A549 (cell line): Measurements from ENCODE around the gene CEP152. TPM values are rescaled to one million over a fixed set of nuclear protein-coding genes. Genes with fewer than 3 reads are reported as not detected.

Experiments
- ATAC-seq, 2 experiments: fragments of 200-7000 bp in 1 of 2; fragments of >200 bp in 1 of 2; cut with Nextera tagmentation in 1 of 2; cut with Tn5 transposase in 1 of 2; 3 replicates each; pipeline versions ENCODE4 v1.8.0 to v1.9.1; 2018 to 2020; ENCODE audit warnings: mild to moderate bottlenecking in 1 of 2, moderate library complexity in 1 of 2
- CTCF ChIA-PET: fragments of 300-600 bp; sonication (Branson Sonifier 250); formaldehyde crosslinking; extraction: SDS; loops from one replicate; lab custom pipeline; 2021; ENCODE audit warnings: antibody characterized with exemption, inconsistent platforms; lab: Yijun Ruan, JAX
- POLR2A ChIA-PET: fragments of 350-600 bp; formaldehyde crosslinking; extraction: SDS; loops from one replicate; lab custom pipeline; 2021; ENCODE audit warnings: antibody characterized with exemption, inconsistent platforms; lab: Yijun Ruan, JAX
- DNase-seq, 2 experiments: peaks; one replicate each; pipeline versions ENCODE4 v3.0.0 to v3.0.0-alpha.2; 2011 to 2016; ENCODE audit warnings: low read depth in 1 of 2, low spot score in 1 of 2
- FAIRE-seq: peaks from 2 replicates; lab custom pipeline; 2011; peaks lifted over from hg19 to GRCh38; lab: Jason Lieb, UNC
- H3K27ac ChIP-seq, 2 experiments: fragments of >200 bp; sonication (Bioruptor Twin); formaldehyde crosslinking; 3 replicates each; pipeline ENCODE4 v1.5.1; 2016 to 2017
- H3K4me1 ChIP-seq: fragments of >200 bp; sonication (Bioruptor Twin); formaldehyde crosslinking; 3 replicates; pipeline ENCODE4 v1.6.1; 2016
- H3K4me2 ChIP-seq: fragments of >200 bp; sonication (Bioruptor Twin); formaldehyde crosslinking; 3 replicates; pipeline ENCODE4 v1.6.1; 2016
- H3K4me3 ChIP-seq: fragments of >200 bp; sonication (Bioruptor Twin); formaldehyde crosslinking; 3 replicates; pipeline ENCODE4 v1.5.1; 2016
- H3K9me3 ChIP-seq: fragments of >200 bp; sonication (Bioruptor Twin); formaldehyde crosslinking; 3 replicates; pipeline ENCODE4 v1.6.1; 2016
- BHLHE40 ChIP-seq: IDR thresholded peaks from 2 replicates; pipeline ENCODE4 v1.6.1; 2012; ENCODE audit warnings: low read depth, low read length, inconsistent platforms
- CBX2 ChIP-seq: fragments of 200-600 bp; sonication (generic); IDR thresholded peaks from 2 replicates; pipeline ENCODE4 v1.6.1; 2016; ENCODE audit warnings: low read depth, mild to moderate bottlenecking, borderline replicate concordance
- CEBPB ChIP-seq, 2 experiments: fragments of >200 bp in 1 of 2; sonication (Bioruptor Twin) in 1 of 2; formaldehyde crosslinking in 1 of 2; IDR thresholded peaks; 2 replicates each; pipeline ENCODE4 v1.6.1; 2012 to 2016
- EHMT2 ChIP-seq: fragments of 200-600 bp; sonication (generic); IDR thresholded peaks from 2 replicates; pipeline ENCODE4 v1.6.1; 2016; ENCODE audit warnings: antibody characterized with exemption, low read depth, mild to moderate bottlenecking, moderate library complexity
- FOSB ChIP-seq: fragments of 250-450 bp; sonication (Bioruptor Pico); IDR thresholded peaks from 2 replicates; pipeline ENCODE4 v1.5.0; 2020; ENCODE audit warnings: mild to moderate bottlenecking, moderate library complexity
- FOSL2 ChIP-seq, 2 experiments: fragments of 450-650 bp in 1 of 2; fragments of >200 bp in 1 of 2; sonication (Bioruptor Twin) in 1 of 2; formaldehyde crosslinking; IDR thresholded peaks; 2 replicates each; pipeline versions ENCODE4 v1.5.0 to v1.6.1; 2016 to 2020; ENCODE audit warnings: mild to moderate bottlenecking in 1 of 2, moderate library complexity in 1 of 2
- GATA3 ChIP-seq: IDR thresholded peaks from 2 replicates; pipeline ENCODE4 v1.6.1; 2012; ENCODE audit warnings: borderline replicate concordance
- HDAC2 ChIP-seq: fragments of 200-600 bp; sonication (generic); IDR thresholded peaks from 2 replicates; pipeline ENCODE4 v1.6.1; 2016
- HOXA7 ChIP-seq: fragments of 250-450 bp; sonication (Bioruptor Pico); IDR thresholded peaks from 2 replicates; pipeline ENCODE4 v1.5.0; 2020; ENCODE audit warnings: mild to moderate bottlenecking, moderate library complexity
- HOXB13 ChIP-seq: fragments of 250-450 bp; sonication (Bioruptor Pico); IDR thresholded peaks from 2 replicates; pipeline ENCODE4 v1.5.0; 2020; ENCODE audit warnings: low read depth, mild to moderate bottlenecking, moderate library complexity
- JUN ChIP-seq, 2 experiments: fragments of >200 bp; sonication (Bioruptor Twin); formaldehyde crosslinking; IDR thresholded peaks; 2 replicates in 1 of 2; 3 replicates in 1 of 2; pipeline ENCODE4 v1.6.1; 2016 to 2017
- KDM1A ChIP-seq: fragments of 200-600 bp; sonication (generic); IDR thresholded peaks from 2 replicates; pipeline ENCODE4 v1.6.1; 2016; ENCODE audit warnings: low read depth, mild to moderate bottlenecking
- MAFK ChIP-seq: fragments of 450-650 bp; IDR thresholded peaks from 2 replicates; pipeline ENCODE4 v1.6.1; 2014; ENCODE audit not compliant: partially characterized antibody
- MAX ChIP-seq: IDR thresholded peaks from 2 replicates; pipeline ENCODE4 v1.6.1; 2012
- MAZ ChIP-seq: fragments of 150-350 bp; IDR thresholded peaks from 2 replicates; pipeline ENCODE4 v1.6.1; 2014; ENCODE audit warnings: antibody characterized with exemption, low read depth, low read length, borderline replicate concordance
- MYC ChIP-seq: IDR thresholded peaks from 2 replicates; pipeline ENCODE4 v1.6.1; 2012; ENCODE audit warnings: mild to moderate bottlenecking, inconsistent platforms, low read length, improper control_type of control experiment, borderline replicate concordance
- NFE2L2 ChIP-seq: fragments of 150-350 bp; conservative IDR thresholded peaks from 2 replicates; pipeline ENCODE4 v1.6.1; 2014; ENCODE audit warnings: low read length
- PHF8 ChIP-seq: fragments of 200-600 bp; sonication (generic); IDR thresholded peaks from 2 replicates; pipeline ENCODE4 v1.6.1; 2016; ENCODE audit warnings: low read depth, mild to moderate bottlenecking, antibody characterized with exemption, moderate library complexity, borderline replicate concordance
- SMC3 ChIP-seq: fragments of >200 bp; sonication (Bioruptor Twin); formaldehyde crosslinking; IDR thresholded peaks from 3 replicates; pipeline ENCODE4 v1.6.1; 2018; ENCODE audit warnings: inconsistent platforms
- SREBF2 ChIP-seq: fragments of 450-650 bp; IDR thresholded peaks from 2 replicates; pipeline ENCODE4 v1.6.1; 2014; ENCODE audit warnings: mild to moderate bottlenecking, moderate library complexity
- TFCP2L1 ChIP-seq: fragments of 250-450 bp; sonication (Bioruptor Pico); IDR thresholded peaks from 2 replicates; pipeline ENCODE4 v1.5.0; 2021; ENCODE audit warnings: mild to moderate bottlenecking
- ZC3H11A ChIP-seq: fragments of 450-650 bp; IDR thresholded peaks from 2 replicates; pipeline ENCODE4 v1.6.1; 2014; ENCODE audit warnings: antibody characterized with exemption, mild to moderate bottlenecking
- ZFP36 ChIP-seq: fragments of 450-650 bp; IDR thresholded peaks from 2 replicates; pipeline ENCODE4 v1.6.1; 2014; ENCODE audit warnings: borderline replicate concordance; ENCODE audit not compliant: partially characterized antibody
- WGBS: methylation state at CpG from one replicate; pipeline ENCODE4 v1.1.6; 2017; ENCODE audit errors: missing lambda C conversion rate; 5-methylcytosine and 5-hydroxymethylcytosine counted together
- polyA plus RNA-seq, 4 experiments: library from polyadenylated mRNA; depleted of rRNA in 3 of 4; stranded (reverse); fragments of >200 nt; fragmentation: RNase III in 1 of 4; extraction: RNeasy Plus Mini Kit Qiagen cat#74134 plus additional on column Dnase treatment in 1 of 4; gene quantifications; 2 replicates in 3 of 4; 3 replicates in 1 of 4; pipeline ENCODE4 v1.2.3, GENCODE V29; 2011 to 2017
- TF ChIP-seq, protein P1 (sequence below): fragments of >200 bp; sonication (Bioruptor Twin); formaldehyde crosslinking; IDR thresholded peaks from 3 replicates; pipeline ENCODE4 v1.5.1; 2016
- TF ChIP-seq, protein P2 (sequence below): fragments of 150-350 bp; IDR thresholded peaks from 2 replicates; pipeline ENCODE4 v1.6.1; 2014; ENCODE audit warnings: low read depth, mild to moderate bottlenecking, low read length
- TF ChIP-seq, protein P3 (sequence below): fragments of 200-600 bp; sonication (generic); IDR thresholded peaks from 2 replicates; pipeline ENCODE4 v1.6.1; 2016; ENCODE audit warnings: antibody characterized with exemption, mild to moderate bottlenecking, moderate library complexity

CEP152 gene
- polyA plus RNA-seq, 2 of the 4 experiments (the other 2 are of a cell fraction): 3.9 to 4.3 TPM

- H3K4me2 ChIP-seq: no peak overlapping the region
- TF ChIP-seq, protein P1, sequence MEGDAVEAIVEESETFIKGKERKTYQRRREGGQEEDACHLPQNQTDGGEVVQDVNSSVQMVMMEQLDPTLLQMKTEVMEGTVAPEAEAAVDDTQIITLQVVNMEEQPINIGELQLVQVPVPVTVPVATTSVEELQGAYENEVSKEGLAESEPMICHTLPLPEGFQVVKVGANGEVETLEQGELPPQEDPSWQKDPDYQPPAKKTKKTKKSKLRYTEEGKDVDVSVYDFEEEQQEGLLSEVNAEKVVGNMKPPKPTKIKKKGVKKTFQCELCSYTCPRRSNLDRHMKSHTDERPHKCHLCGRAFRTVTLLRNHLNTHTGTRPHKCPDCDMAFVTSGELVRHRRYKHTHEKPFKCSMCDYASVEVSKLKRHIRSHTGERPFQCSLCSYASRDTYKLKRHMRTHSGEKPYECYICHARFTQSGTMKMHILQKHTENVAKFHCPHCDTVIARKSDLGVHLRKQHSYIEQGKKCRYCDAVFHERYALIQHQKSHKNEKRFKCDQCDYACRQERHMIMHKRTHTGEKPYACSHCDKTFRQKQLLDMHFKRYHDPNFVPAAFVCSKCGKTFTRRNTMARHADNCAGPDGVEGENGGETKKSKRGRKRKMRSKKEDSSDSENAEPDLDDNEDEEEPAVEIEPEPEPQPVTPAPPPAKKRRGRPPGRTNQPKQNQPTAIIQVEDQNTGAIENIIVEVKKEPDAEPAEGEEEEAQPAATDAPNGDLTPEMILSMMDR: no peak
- TF ChIP-seq SMC3 (no peak), HOXB13 (CRISPR knock-in tag) (no peak), CEBPB (IDR thresholded peaks at IDR 0.05) (no peak), MYC (no peak), EHMT2 (no peak), JUN (IDR thresholded peaks at IDR 0.05) (no peak), PHF8 (no peak), HOXA7 (CRISPR knock-in tag) (no peak), MAZ (no peak)
- TF ChIP-seq, protein P2, sequence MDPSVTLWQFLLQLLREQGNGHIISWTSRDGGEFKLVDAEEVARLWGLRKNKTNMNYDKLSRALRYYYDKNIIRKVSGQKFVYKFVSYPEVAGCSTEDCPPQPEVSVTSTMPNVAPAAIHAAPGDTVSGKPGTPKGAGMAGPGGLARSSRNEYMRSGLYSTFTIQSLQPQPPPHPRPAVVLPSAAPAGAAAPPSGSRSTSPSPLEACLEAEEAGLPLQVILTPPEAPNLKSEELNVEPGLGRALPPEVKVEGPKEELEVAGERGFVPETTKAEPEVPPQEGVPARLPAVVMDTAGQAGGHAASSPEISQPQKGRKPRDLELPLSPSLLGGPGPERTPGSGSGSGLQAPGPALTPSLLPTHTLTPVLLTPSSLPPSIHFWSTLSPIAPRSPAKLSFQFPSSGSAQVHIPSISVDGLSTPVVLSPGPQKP: no peak
- WGBS: 100% methylated on average over 2 of the region's 2 CpGs
- no peak overlapping the region for H3K4me3 ChIP-seq
- DNase-seq: no peak
- POLR2A ChIA-PET: no interaction called here
- no peak overlapping the region for H3K27ac ChIP-seq
- no peak for ATAC-seq
- no peak for FAIRE-seq
- no peaks in the 10 kb centered on the region for H3K4me1 ChIP-seq
- CTCF ChIA-PET: no interaction called here
- no peaks in the 10 kb centered on the region for H3K9me3 ChIP-seq
Measured at GRCh38 chr15:48785712-48786111, 25.2 kb downstream of the CEP152 start.

DNA sequence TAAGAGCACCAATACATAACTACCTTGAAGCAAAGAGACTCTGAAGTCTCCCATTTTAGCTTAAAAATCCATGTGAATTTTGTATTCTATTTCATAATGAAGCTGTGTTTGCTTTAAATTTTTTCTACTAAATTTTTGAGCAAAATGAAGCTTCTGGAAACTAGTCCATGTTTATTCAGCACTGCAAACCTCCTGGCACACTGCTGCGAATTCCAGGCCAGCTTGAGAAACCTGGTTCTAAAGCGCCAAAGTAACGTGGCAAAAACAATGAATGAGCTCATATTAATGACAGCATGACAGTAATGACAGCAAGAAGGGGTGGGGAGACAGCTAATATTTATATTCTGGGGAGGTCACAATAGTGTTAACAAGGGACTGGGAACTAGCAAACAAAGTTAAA is 25.7 kb downstream of the CEP152 start:
- Histone ChIP-seq H3K9me3 (no peaks in the 10 kb centered on the region), H3K4me1 (no peaks in the 10 kb centered on the region), H3K27ac (no peak overlapping the region), H3K4me3 (no peak overlapping the region), H3K4me2 (no peak overlapping the region)
- FAIRE-seq (no peak), ATAC-seq (no peak), DNase-seq (no peak)
- POLR2A ChIA-PET: no interaction called here
- 90% methylated on average over 3 of the region's 3 CpGs for WGBS
- CTCF ChIA-PET: no interaction called here
- TF ChIP-seq, protein P2: no peak
- TF ChIP-seq TFCP2L1 (CRISPR knock-in tag): no peak
- TF ChIP-seq, protein P3, sequence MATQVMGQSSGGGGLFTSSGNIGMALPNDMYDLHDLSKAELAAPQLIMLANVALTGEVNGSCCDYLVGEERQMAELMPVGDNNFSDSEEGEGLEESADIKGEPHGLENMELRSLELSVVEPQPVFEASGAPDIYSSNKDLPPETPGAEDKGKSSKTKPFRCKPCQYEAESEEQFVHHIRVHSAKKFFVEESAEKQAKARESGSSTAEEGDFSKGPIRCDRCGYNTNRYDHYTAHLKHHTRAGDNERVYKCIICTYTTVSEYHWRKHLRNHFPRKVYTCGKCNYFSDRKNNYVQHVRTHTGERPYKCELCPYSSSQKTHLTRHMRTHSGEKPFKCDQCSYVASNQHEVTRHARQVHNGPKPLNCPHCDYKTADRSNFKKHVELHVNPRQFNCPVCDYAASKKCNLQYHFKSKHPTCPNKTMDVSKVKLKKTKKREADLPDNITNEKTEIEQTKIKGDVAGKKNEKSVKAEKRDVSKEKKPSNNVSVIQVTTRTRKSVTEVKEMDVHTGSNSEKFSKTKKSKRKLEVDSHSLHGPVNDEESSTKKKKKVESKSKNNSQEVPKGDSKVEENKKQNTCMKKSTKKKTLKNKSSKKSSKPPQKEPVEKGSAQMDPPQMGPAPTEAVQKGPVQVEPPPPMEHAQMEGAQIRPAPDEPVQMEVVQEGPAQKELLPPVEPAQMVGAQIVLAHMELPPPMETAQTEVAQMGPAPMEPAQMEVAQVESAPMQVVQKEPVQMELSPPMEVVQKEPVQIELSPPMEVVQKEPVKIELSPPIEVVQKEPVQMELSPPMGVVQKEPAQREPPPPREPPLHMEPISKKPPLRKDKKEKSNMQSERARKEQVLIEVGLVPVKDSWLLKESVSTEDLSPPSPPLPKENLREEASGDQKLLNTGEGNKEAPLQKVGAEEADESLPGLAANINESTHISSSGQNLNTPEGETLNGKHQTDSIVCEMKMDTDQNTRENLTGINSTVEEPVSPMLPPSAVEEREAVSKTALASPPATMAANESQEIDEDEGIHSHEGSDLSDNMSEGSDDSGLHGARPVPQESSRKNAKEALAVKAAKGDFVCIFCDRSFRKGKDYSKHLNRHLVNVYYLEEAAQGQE: no peak
- TF ChIP-seq NFE2L2: no peak
- TF ChIP-seq FOSL2 (IDR thresholded peaks at IDR 0.05): no peak
- no peak for TF ChIP-seq FOSL2 (CRISPR knock-in tag; IDR thresholded peaks at IDR 0.05)
- no peak for TF ChIP-seq GATA3
- TF ChIP-seq BHLHE40: no peak
- TF ChIP-seq MAFK: no peak
- TF ChIP-seq SREBF2: no peak
- TF ChIP-seq MAX: no peak
- TF ChIP-seq HDAC2: no peak
- TF ChIP-seq KDM1A: no peak
- no peak for TF ChIP-seq CBX2
- TF ChIP-seq FOSB (CRISPR knock-in tag): no peak
- TF ChIP-seq ZFP36: no peak
- TF ChIP-seq ZC3H11A: no peak
